Keratinocyte (primary cell): Measurements from ENCODE around the gene DENND2A.

ENCODE experiments used
- CTCF ChIP-seq, 3 experiments: IDR thresholded peaks in 1 of 3; conservative IDR thresholded peaks in 1 of 3; optimal IDR thresholded peaks in 1 of 3; 2 replicates in 2 of 3; 3 replicates in 1 of 3; pipeline versions ENCODE3 to v1.5.1; 2011; ENCODE audit warnings: low read length in 3 of 3, mild to moderate bottlenecking in 3 of 3, moderate library complexity in 2 of 3, control low read depth in 1 of 3, inconsistent platforms in 1 of 3; ENCODE audit not compliant: insufficient read depth in 2 of 3; ENCODE audit errors: extremely low read depth in 1 of 3
- EZH2 ChIP-seq: IDR thresholded peaks from one replicate; pipeline ENCODE4 v1.6.1; 2012; ENCODE audit warnings: inconsistent platforms, mild to moderate bottlenecking, low read length, moderate library complexity

- TF ChIP-seq CTCF (optimal IDR thresholded peaks at IDR 0.05 in 1 of 3, IDR thresholded peaks at IDR 0.05 in 1 of 3, conservative IDR thresholded peaks at IDR 0.05 in 1 of 3; ENCODE audit: extremely low read depth in 1 of 3, insufficient read depth in 2 of 3, low read length in 3 of 3): peak; percentile 92 to 97 (median 93)
- no peak for TF ChIP-seq EZH2
Observed at GRCh38 chr7:140517546-140518369, 122.9 kb downstream of the DENND2A start.
